HL-60 (cell line): ENCODE results near the gene FOXF1.

Source experiments
- DNase-seq, 2 experiments: peaks; one replicate each; pipeline ENCODE4 v3.0.0-alpha.2; 2010 to 2020; ENCODE audit warnings: low read depth in 1 of 2, low spot score in 1 of 2
- H3K27ac ChIP-seq: fragments of 250-450 bp; sonication (Bioruptor Pico); replicated peaks from 2 replicates; pipeline ENCODE4 v1.5.1; 2020; ENCODE audit warnings: mild to moderate bottlenecking, moderate library complexity
- H3K27me3 ChIP-seq: fragments of 250-450 bp; sonication (Bioruptor Pico); 2 replicates; pipeline ENCODE4 v1.5.1; 2021; ENCODE audit warnings: mild to moderate bottlenecking, moderate library complexity; ENCODE audit not compliant: insufficient read depth, poor library complexity, severe bottlenecking
- H3K4me3 ChIP-seq: replicated peaks from 2 replicates; pipeline ENCODE4 v1.5.1; 2011; ENCODE audit warnings: mild to moderate bottlenecking, control low read depth, low read length; ENCODE audit not compliant: insufficient read depth
- CTCF ChIP-seq: IDR thresholded peaks from one replicate; pipeline ENCODE4 v1.5.1; 2011; ENCODE audit warnings: low read length, control low read depth, inconsistent platforms; ENCODE audit not compliant: insufficient read depth
- GABPA ChIP-seq: IDR thresholded peaks from 2 replicates; pipeline ENCODE4 v1.6.1; 2012; ENCODE audit warnings: low read depth
- POLR2AphosphoS5 ChIP-seq: IDR thresholded peaks from 2 replicates; pipeline ENCODE4 v1.6.1; 2012; ENCODE audit warnings: low read depth
- SPI1 ChIP-seq: IDR thresholded peaks from 2 replicates; pipeline ENCODE4 v1.6.1; 2012; ENCODE audit warnings: low read depth, mild to moderate bottlenecking, borderline replicate concordance
- TF ChIP-seq, protein P1 (sequence below): IDR thresholded peaks from 2 replicates; pipeline ENCODE4 v1.6.1; 2012; ENCODE audit warnings: low read depth; ENCODE audit not compliant: insufficient replicate concordance

FOXF1 gene

GRCh38 chr16:86462334-86463084 lies 47.8 kb upstream of the FOXF1 start:
- no peak for DNase-seq
- H3K27me3 ChIP-seq, result no peaks in the 10 kb centered on the region
- TF ChIP-seq, protein P1, sequence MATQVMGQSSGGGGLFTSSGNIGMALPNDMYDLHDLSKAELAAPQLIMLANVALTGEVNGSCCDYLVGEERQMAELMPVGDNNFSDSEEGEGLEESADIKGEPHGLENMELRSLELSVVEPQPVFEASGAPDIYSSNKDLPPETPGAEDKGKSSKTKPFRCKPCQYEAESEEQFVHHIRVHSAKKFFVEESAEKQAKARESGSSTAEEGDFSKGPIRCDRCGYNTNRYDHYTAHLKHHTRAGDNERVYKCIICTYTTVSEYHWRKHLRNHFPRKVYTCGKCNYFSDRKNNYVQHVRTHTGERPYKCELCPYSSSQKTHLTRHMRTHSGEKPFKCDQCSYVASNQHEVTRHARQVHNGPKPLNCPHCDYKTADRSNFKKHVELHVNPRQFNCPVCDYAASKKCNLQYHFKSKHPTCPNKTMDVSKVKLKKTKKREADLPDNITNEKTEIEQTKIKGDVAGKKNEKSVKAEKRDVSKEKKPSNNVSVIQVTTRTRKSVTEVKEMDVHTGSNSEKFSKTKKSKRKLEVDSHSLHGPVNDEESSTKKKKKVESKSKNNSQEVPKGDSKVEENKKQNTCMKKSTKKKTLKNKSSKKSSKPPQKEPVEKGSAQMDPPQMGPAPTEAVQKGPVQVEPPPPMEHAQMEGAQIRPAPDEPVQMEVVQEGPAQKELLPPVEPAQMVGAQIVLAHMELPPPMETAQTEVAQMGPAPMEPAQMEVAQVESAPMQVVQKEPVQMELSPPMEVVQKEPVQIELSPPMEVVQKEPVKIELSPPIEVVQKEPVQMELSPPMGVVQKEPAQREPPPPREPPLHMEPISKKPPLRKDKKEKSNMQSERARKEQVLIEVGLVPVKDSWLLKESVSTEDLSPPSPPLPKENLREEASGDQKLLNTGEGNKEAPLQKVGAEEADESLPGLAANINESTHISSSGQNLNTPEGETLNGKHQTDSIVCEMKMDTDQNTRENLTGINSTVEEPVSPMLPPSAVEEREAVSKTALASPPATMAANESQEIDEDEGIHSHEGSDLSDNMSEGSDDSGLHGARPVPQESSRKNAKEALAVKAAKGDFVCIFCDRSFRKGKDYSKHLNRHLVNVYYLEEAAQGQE, result no peak
- TF ChIP-seq SPI1 (no peak), POLR2AphosphoS5 (no peak), GABPA (no peak), CTCF (no peak)
- H3K27ac ChIP-seq, result no peak overlapping the region
- no peak overlapping the region for H3K4me3 ChIP-seq

GRCh38 chr16:86464044-86464443 lies 46.3 kb upstream of the FOXF1 start:
- no peak overlapping the region for H3K4me3 ChIP-seq
- DNase-seq, result no peak
- no peak overlapping the region for H3K27ac ChIP-seq
- TF ChIP-seq GABPA (no peak), SPI1 (no peak), CTCF (no peak), POLR2AphosphoS5 (no peak)
- TF ChIP-seq, protein P1, result no peak
- no peaks in the 10 kb centered on the region for H3K27me3 ChIP-seq

GRCh38 chr16:86465434-86465833 lies 44.9 kb upstream of the FOXF1 start:
- Histone ChIP-seq H3K27me3 (no peaks in the 10 kb centered on the region), H3K27ac (no peak overlapping the region), H3K4me3 (no peak overlapping the region)
- DNase-seq, result no peak
- TF ChIP-seq, protein P1, result no peak
- TF ChIP-seq GABPA, result no peak
- TF ChIP-seq SPI1, result no peak
- TF ChIP-seq CTCF, result no peak
- no peak for TF ChIP-seq POLR2AphosphoS5
